Osteocyte (in vitro differentiated cells): Measurements from ENCODE around the gene NES. TPM values are rescaled to one million over a fixed set of nuclear protein-coding genes. Genes with fewer than 3 reads are reported as not detected.

Experiments
- DNase-seq: peaks from one replicate; pipeline ENCODE4 v3.0.0; 2021; ENCODE audit warnings: mixed read lengths; ENCODE audit not compliant: unreplicated experiment; ENCODE audit errors: extremely low spot score
- H3K27ac Mint-ChIP-seq: one replicate; pipeline ENCODE4 v1.8.0; 2021; ENCODE audit warnings: mild to moderate bottlenecking, mixed read lengths; ENCODE audit not compliant: unreplicated experiment
- H3K27me3 Mint-ChIP-seq: one replicate; pipeline ENCODE4 v1.8.0; 2021; ENCODE audit warnings: mixed read lengths; ENCODE audit not compliant: unreplicated experiment
- H3K36me3 Mint-ChIP-seq: one replicate; pipeline ENCODE4 v1.8.0; 2021; ENCODE audit warnings: mixed read lengths; ENCODE audit not compliant: unreplicated experiment
- H3K4me1 Mint-ChIP-seq: one replicate; pipeline ENCODE4 v1.8.0; 2021; ENCODE audit warnings: mixed read lengths; ENCODE audit not compliant: unreplicated experiment
- H3K4me3 Mint-ChIP-seq: one replicate; pipeline ENCODE4 v1.8.0; 2021; ENCODE audit warnings: mild to moderate bottlenecking, moderate library complexity, mixed read lengths; ENCODE audit not compliant: unreplicated experiment
- H3K9me3 Mint-ChIP-seq: one replicate; pipeline ENCODE4 v1.8.0; 2021; ENCODE audit warnings: mixed read lengths; ENCODE audit not compliant: unreplicated experiment
- total RNA-seq: library from RNA; stranded (reverse); gene quantifications from 2 replicates; pipeline ENCODE4 v1.2.1, GENCODE V29; 2021
- TF ChIP-seq, protein P1 (sequence below): fragments of 200-600 bp; sonication (generic); IDR thresholded peaks from 2 replicates; pipeline ENCODE4 v1.5.0; 2021; ENCODE audit warnings: antibody characterized with exemption, mild to moderate bottlenecking, moderate library complexity

Gene NES
- total RNA-seq, 1 donor from 2014 or later = 26.5 TPM

DNA sequence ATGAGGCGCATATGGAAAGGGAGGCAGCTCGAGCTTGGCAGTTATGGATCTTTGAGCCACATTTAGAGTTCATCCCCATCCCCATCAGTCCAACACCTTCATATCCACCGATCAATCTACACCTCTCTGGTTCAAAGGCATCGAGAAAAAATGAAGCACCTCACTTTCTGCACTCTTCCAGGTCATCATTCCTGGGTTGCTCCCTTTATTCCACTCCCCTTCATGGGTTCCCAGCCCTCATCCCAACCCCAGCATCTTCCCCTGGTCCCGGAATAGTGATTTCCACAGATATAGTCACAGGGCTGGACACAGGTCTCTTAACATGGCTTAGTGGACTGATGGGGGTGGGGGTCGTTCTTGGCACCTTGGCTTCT lies 57.6 kb downstream of the NES start:
- no peaks in the 10 kb centered on the region for H3K9me3 Mint-ChIP-seq
- no peak for DNase-seq
- H3K36me3 Mint-ChIP-seq = no peaks in the 10 kb centered on the region
- peaks cover 61% of the 10 kb centered on the region for H3K27me3 Mint-ChIP-seq
- no peak overlapping the region for H3K4me3 Mint-ChIP-seq
- TF ChIP-seq, protein P1, sequence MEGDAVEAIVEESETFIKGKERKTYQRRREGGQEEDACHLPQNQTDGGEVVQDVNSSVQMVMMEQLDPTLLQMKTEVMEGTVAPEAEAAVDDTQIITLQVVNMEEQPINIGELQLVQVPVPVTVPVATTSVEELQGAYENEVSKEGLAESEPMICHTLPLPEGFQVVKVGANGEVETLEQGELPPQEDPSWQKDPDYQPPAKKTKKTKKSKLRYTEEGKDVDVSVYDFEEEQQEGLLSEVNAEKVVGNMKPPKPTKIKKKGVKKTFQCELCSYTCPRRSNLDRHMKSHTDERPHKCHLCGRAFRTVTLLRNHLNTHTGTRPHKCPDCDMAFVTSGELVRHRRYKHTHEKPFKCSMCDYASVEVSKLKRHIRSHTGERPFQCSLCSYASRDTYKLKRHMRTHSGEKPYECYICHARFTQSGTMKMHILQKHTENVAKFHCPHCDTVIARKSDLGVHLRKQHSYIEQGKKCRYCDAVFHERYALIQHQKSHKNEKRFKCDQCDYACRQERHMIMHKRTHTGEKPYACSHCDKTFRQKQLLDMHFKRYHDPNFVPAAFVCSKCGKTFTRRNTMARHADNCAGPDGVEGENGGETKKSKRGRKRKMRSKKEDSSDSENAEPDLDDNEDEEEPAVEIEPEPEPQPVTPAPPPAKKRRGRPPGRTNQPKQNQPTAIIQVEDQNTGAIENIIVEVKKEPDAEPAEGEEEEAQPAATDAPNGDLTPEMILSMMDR = no peak
- peaks cover 13% of the 10 kb centered on the region for H3K4me1 Mint-ChIP-seq
- no peak overlapping the region for H3K27ac Mint-ChIP-seq

GRCh38 chr1:156618853-156619581 lies 58.2 kb downstream of the NES start, which contains the start of gene HAPLN2:
Gene HAPLN2, plus strand, starts transcription at chr1:156619415. Its CDS starts 4,076 bp downstream, at chr1:156623491.
- Mint-ChIP-seq H3K4me1 (peaks cover 9% of the 10 kb centered on the region), H3K27ac (no peak within 1 kb of the TSS), H3K4me3 (no peak within 1 kb of the TSS), H3K27me3 (peaks cover 60% of the 10 kb centered on the region), H3K9me3 (no peaks in the 10 kb centered on the region), H3K36me3 (no peaks in the 10 kb centered on the region)
- TF ChIP-seq, protein P1 = peak; percentile 37
- no peak for DNase-seq

Other genes starting within 250 kb of the NES start
- 33.8 and 45.8 TPM in 2 replicates for gene MEF2D, start 176.6 kb downstream of the NES start, total RNA-seq
- 8.6 and 9.8 TPM in 2 replicates for gene IQGAP3, start 104.8 kb downstream of the NES start, total RNA-seq
- not detected in 2 replicates for gene TTC24, start 97.7 kb downstream of the NES start, total RNA-seq
- gene NAXE, start 85.6 kb downstream of the NES start, total RNA-seq = 59.2 and 63.4 TPM in 2 replicates
- 17.2 and 20.6 TPM in 2 replicates for gene GPATCH4, start 75.9 kb downstream of the NES start, total RNA-seq
- 0.35 TPM in 1 of 2 replicates, not detected in the other for gene HAPLN2, start 58.0 kb downstream of the NES start, total RNA-seq
- gene BCAN, start 35.3 kb downstream of the NES start, total RNA-seq = 0.29 and 0.43 TPM in 2 replicates
- 144 and 146 TPM in 2 replicates for gene CRABP2, start 28.2 kb upstream of the NES start, total RNA-seq
- 21.3 and 24.1 TPM in 2 replicates for gene METTL25B, start 51.1 kb upstream of the NES start, total RNA-seq
- 33.0 and 37.7 TPM in 2 replicates for gene ISG20L2, start 51.4 kb upstream of the NES start, total RNA-seq
- gene MRPL24, start 63.7 kb upstream of the NES start, total RNA-seq = 52.6 and 55.8 TPM in 2 replicates
- gene HDGF, start 74.3 kb upstream of the NES start, total RNA-seq = 213 and 219 TPM in 2 replicates
- 71.1 and 85.4 TPM in 2 replicates for gene PRCC, start 90.1 kb upstream of the NES start, total RNA-seq
- not detected in 2 replicates for gene SH2D2A, start 139.4 kb upstream of the NES start, total RNA-seq
- 0.08 and 0.21 TPM in 2 replicates for gene INSRR, start 181.7 kb upstream of the NES start, total RNA-seq
- gene NTRK1, start 183.5 kb upstream of the NES start, total RNA-seq = not detected in 2 replicates
- gene PEAR1, start 216.3 kb upstream of the NES start, total RNA-seq = 27.4 and 28.2 TPM in 2 replicates
- gene LRRC71, start 243.2 kb upstream of the NES start, total RNA-seq = 0.18 and 0.35 TPM in 2 replicates